Stimulated activated naive CD8-positive, alpha-beta T cell treated with anti-CD3 and anti-CD28 coated beads, Interleukin-15, amount 100 ng/mL, for 72 hours (primary cell): ENCODE results near the gene BDP1.
"Not testable (repeated sequence)": the region's sequence is repeated elsewhere in the genome, so short reads cannot be mapped to it uniquely, and the experiment has no call there.

Experiments used
- ATAC-seq: fragments of 150-1000 bp; cut with Tn5 transposase; 2 replicates; pipeline ENCODE4 v1.10.0; 2021; ENCODE audit warnings: mild to moderate bottlenecking, moderate library complexity
- DNase-seq, 2 donors: peaks; one replicate each; pipeline ENCODE4 v3.0.0; 2021 to 2022
- H3K27ac Mint-ChIP-seq, 2 donors: one replicate each; pipeline ENCODE4 v1.8.0; 2022; ENCODE audit warnings: mild to moderate bottlenecking in 2 of 2, mixed read lengths in 2 of 2, moderate library complexity in 2 of 2
- H3K27me3 Mint-ChIP-seq: one replicate; pipeline ENCODE4 v1.8.0; 2022; ENCODE audit warnings: mixed read lengths
- H3K4me1 Mint-ChIP-seq: one replicate; pipeline ENCODE4 v1.8.0; 2022; ENCODE audit warnings: mild to moderate bottlenecking, mixed read lengths
- H3K4me3 Mint-ChIP-seq, 2 donors: one replicate each; pipeline ENCODE4 v1.8.0; 2022; ENCODE audit warnings: mild to moderate bottlenecking in 2 of 2, mixed read lengths in 2 of 2, moderate library complexity in 1 of 2
- H3K9me3 Mint-ChIP-seq, 2 donors: one replicate each; pipeline ENCODE4 v1.8.0; 2022; ENCODE audit warnings: mixed read lengths in 2 of 2

BDP1 gene

GRCh38 chr5:71522151-71522550 lies 66.7 kb downstream of the BDP1 start:
- ATAC-seq, result no peak
- Mint-ChIP-seq H3K27ac (no peak overlapping the region), H3K4me3 (no peak overlapping the region), H3K9me3 (no peaks in the 10 kb centered on the region), H3K27me3 (no peaks in the 10 kb centered on the region), H3K4me1 (no peaks in the 10 kb centered on the region)
- DNase-seq, result no peak

- DNase-seq, H3K4me3 Mint-ChIP-seq, H3K27ac Mint-ChIP-seq, H3K27me3 Mint-ChIP-seq, H3K9me3 Mint-ChIP-seq, ATAC-seq, H3K4me1 Mint-ChIP-seq: not testable (repeated sequence)
Observed at GRCh38 chr5:71525611-71526010, 70.2 kb downstream of the BDP1 start.

- DNase-seq, result no peak
- Mint-ChIP-seq H3K4me3 (no peak overlapping the region), H3K9me3 (no peaks in the 10 kb centered on the region), H3K4me1 (peaks cover 5% of the 10 kb centered on the region), H3K27me3 (no peaks in the 10 kb centered on the region), H3K27ac (no peak overlapping the region)
- ATAC-seq, result no peak
Observed at GRCh38 chr5:71528206-71528605, 72.8 kb downstream of the BDP1 start.

- H3K4me3 Mint-ChIP-seq, result no peak overlapping the region
- ATAC-seq, result no peak
- H3K27me3 Mint-ChIP-seq, result no peaks in the 10 kb centered on the region
- H3K4me1 Mint-ChIP-seq, result peaks cover 11% of the 10 kb centered on the region
- H3K27ac Mint-ChIP-seq, result peak overlapping the region in 1 of 2 donors; percentile 87
- no peaks in the 10 kb centered on the region for H3K9me3 Mint-ChIP-seq
- no peak for DNase-seq
Observed at GRCh38 chr5:71529682-71530081, 74.2 kb downstream of the BDP1 start.

- no peak for DNase-seq
- Mint-ChIP-seq H3K9me3 (no peaks in the 10 kb centered on the region), H3K27ac (peak overlapping the region in 1 of 2 donors; percentile 36), H3K27me3 (no peaks in the 10 kb centered on the region), H3K4me1 (peaks cover 11% of the 10 kb centered on the region), H3K4me3 (no peak overlapping the region)
- ATAC-seq, result no peak
Observed at GRCh38 chr5:71533142-71533541, 77.7 kb downstream of the BDP1 start.

- H3K4me3 Mint-ChIP-seq, result no peak overlapping the region
- ATAC-seq (peak; percentile 75), DNase-seq (no peak)
- peaks cover 11% of the 10 kb centered on the region for H3K4me1 Mint-ChIP-seq
- no peaks in the 10 kb centered on the region for H3K27me3 Mint-ChIP-seq
- H3K27ac Mint-ChIP-seq, result peak overlapping the region in 1 of 2 donors; percentile 36
- no peaks in the 10 kb centered on the region for H3K9me3 Mint-ChIP-seq
Observed at GRCh38 chr5:71533615-71534014, 78.2 kb downstream of the BDP1 start.

GRCh38 chr5:71537687-71538086 lies 82.2 kb downstream of the BDP1 start:
- Mint-ChIP-seq H3K27me3 (no peaks in the 10 kb centered on the region), H3K4me1 (peaks cover 11% of the 10 kb centered on the region), H3K4me3 (no peak overlapping the region), H3K27ac (no peak overlapping the region), H3K9me3 (no peaks in the 10 kb centered on the region)
- DNase-seq (no peak), ATAC-seq (no peak)

- not testable (repeated sequence) for H3K9me3 Mint-ChIP-seq, H3K4me1 Mint-ChIP-seq, H3K27ac Mint-ChIP-seq, H3K27me3 Mint-ChIP-seq, ATAC-seq, H3K4me3 Mint-ChIP-seq, DNase-seq
Observed at GRCh38 chr5:71550885-71551284, 95.4 kb downstream of the BDP1 start.

- ATAC-seq, H3K27me3 Mint-ChIP-seq, DNase-seq: not testable (repeated sequence)
Observed at GRCh38 chr5:71551582-71551981, 96.1 kb downstream of the BDP1 start.

GRCh38 chr5:71552026-71552749 lies 96.7 kb downstream of the BDP1 start:
- not testable (repeated sequence) for H3K27ac Mint-ChIP-seq, H3K9me3 Mint-ChIP-seq, H3K4me3 Mint-ChIP-seq, H3K27me3 Mint-ChIP-seq, ATAC-seq, DNase-seq, H3K4me1 Mint-ChIP-seq

More at GRCh38 chr5:71551582-71551981, 96.1 kb downstream of the BDP1 start:
- H3K4me1 Mint-ChIP-seq, H3K27ac Mint-ChIP-seq, H3K4me3 Mint-ChIP-seq, H3K9me3 Mint-ChIP-seq: not testable (repeated sequence)

GRCh38 chr5:71563161-71563560 lies 107.7 kb downstream of the BDP1 start:
- H3K27ac Mint-ChIP-seq, result no peak overlapping the region
- DNase-seq, result no peak
- H3K27me3 Mint-ChIP-seq, result no peaks in the 10 kb centered on the region
- no peaks in the 10 kb centered on the region for H3K4me1 Mint-ChIP-seq
- H3K4me3 Mint-ChIP-seq, result no peak overlapping the region
- no peaks in the 10 kb centered on the region for H3K9me3 Mint-ChIP-seq
- no peak for ATAC-seq

- no peak for ATAC-seq
- Mint-ChIP-seq H3K9me3 (no peaks in the 10 kb centered on the region), H3K27ac (no peak overlapping the region), H3K27me3 (no peaks in the 10 kb centered on the region), H3K4me1 (no peaks in the 10 kb centered on the region), H3K4me3 (no peak overlapping the region)
- DNase-seq, result no peak
Observed at GRCh38 chr5:71564895-71565294, 109.4 kb downstream of the BDP1 start.

- Mint-ChIP-seq H3K4me3 (no peak overlapping the region), H3K9me3 (no peaks in the 10 kb centered on the region), H3K27me3 (no peaks in the 10 kb centered on the region), H3K27ac (no peak overlapping the region), H3K4me1 (no peaks in the 10 kb centered on the region)
- DNase-seq (no peak), ATAC-seq (no peak)
Observed at GRCh38 chr5:71569748-71570509, 114.5 kb downstream of the BDP1 start.

- not testable (repeated sequence) for DNase-seq, H3K27me3 Mint-ChIP-seq, H3K4me1 Mint-ChIP-seq, H3K27ac Mint-ChIP-seq, ATAC-seq, H3K4me3 Mint-ChIP-seq, H3K9me3 Mint-ChIP-seq
Observed at GRCh38 chr5:71571811-71572210, 116.4 kb downstream of the BDP1 start.

GRCh38 chr5:71573591-71573990 lies 118.1 kb downstream of the BDP1 start:
- H3K27me3 Mint-ChIP-seq, result no peaks in the 10 kb centered on the region
- no peak for DNase-seq
- peaks cover 0 to 8% of the 10 kb centered on the region in 2 donors for H3K9me3 Mint-ChIP-seq
- H3K4me1 Mint-ChIP-seq, result no peaks in the 10 kb centered on the region
- no peak overlapping the region for H3K4me3 Mint-ChIP-seq
- no peak overlapping the region for H3K27ac Mint-ChIP-seq
- ATAC-seq, result no peak

- not testable (repeated sequence) for ATAC-seq, H3K27ac Mint-ChIP-seq, H3K4me1 Mint-ChIP-seq, H3K9me3 Mint-ChIP-seq, DNase-seq, H3K4me3 Mint-ChIP-seq, H3K27me3 Mint-ChIP-seq
Observed at GRCh38 chr5:71575588-71575987, 120.1 kb downstream of the BDP1 start.
